Measurements from ENCODE around the gene ITPRID1. TPM values are rescaled to one million over a fixed set of nuclear protein-coding genes. Genes with fewer than 3 reads are reported as not detected.

ITPRID1 gene
- total and polyA plus RNA-seq, 4 experiments from 2014 or later: not detected

DNA sequence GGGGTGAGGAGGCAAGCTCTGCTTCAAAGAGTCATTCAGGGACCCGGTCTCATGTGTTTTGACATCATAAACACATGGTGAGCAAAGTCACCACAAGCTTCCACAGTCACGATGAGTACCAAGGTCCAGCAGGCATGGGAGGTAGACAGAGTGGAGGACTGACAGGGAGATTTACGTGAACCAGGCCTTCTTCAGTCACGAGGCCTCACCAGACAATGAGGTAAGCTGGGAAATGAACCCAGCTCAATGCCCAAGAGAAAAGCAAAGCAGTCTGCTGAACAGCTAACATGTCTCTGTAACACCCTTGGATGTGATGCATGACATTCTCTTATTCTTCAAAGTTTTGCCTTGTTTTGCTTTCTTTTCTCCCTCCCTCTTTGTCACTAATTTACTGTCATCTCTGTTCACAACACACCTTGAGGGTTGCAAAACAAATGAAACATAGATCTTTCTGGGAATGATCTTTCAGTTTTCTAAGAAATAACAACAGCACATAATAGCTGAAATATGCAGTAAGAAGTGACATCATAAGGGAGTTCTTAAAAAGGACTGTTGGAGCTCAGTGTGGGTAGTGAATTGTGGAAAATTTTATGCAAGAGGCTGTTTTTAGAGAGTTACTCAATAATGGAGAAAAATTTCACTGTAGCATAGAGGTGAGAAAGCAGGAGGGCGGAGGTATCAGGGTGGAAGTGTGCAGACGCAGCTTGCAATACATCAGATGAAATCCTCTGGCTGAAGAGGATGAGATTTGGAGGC is 182.1 kb downstream of the ITPRID1 start:
- no peaks in the 10 kb centered on the region for H3K4me1 Mint-ChIP-seq
- H3K36me3 ChIP-seq (ENCODE audit: insufficient read depth, low read length): no peaks in the 10 kb centered on the region
- H3K36me3 Mint-ChIP-seq: no peaks in the 10 kb centered on the region
- H3K4me3 Mint-ChIP-seq: no peak overlapping the region
- H3K4me1 ChIP-seq (ENCODE audit: insufficient read depth, low read length): no peaks in the 10 kb centered on the region
- H3K9me3 ChIP-seq (ENCODE audit: control insufficient read depth in 1 of 2, low read length in 2 of 2): no peaks in the 10 kb centered on the region
- no peaks in the 10 kb centered on the region for H3K27me3 ChIP-seq (ENCODE audit: insufficient read depth, low read length)
- POLR2A ChIA-PET (ENCODE audit: partially characterized antibody): no interaction called here
- no peak overlapping the region for H3K4me3 ChIP-seq (ENCODE audit: low read length in 2 of 2)
- CTCF ChIA-PET (ENCODE audit: partially characterized antibody): no interaction called here
- peaks cover 0 to 9% (median 0%) of the 10 kb centered on the region in 8 donors for H3K9me3 Mint-ChIP-seq
- intact Hi-C loops (cut with micrococcal nuclease): no loop called here
- no peak overlapping the region for H3K27ac ChIP-seq (ENCODE audit: low read depth, low read length)
- H3K27me3 Mint-ChIP-seq: no peaks in the 10 kb centered on the region
- no peak overlapping the region for H3K27ac Mint-ChIP-seq
- DNase-seq: no peak

DNA sequence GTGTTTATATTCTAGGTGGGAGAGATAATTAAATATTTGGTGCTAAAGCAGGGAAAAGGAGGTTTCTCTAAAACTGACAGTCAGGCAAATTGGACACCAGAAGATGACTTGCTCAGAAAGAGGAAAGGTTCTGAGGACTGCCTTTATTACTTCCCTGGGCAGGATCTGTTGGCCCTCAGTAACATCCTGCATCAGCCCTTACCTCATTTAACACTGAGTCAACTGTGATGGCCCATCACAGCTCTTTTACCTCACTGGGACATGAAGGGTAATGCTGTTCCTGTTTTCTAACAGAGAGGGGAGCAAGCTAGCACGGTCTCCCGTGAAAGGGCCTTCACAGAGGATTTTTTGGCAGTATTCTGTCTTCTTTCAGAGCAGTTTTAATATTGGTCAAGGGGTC is 185.2 kb downstream of the ITPRID1 start:
- no peak overlapping the region for H3K4me3 Mint-ChIP-seq
- peaks cover 0 to 9% (median 2%) of the 10 kb centered on the region in 8 donors for H3K9me3 Mint-ChIP-seq
- no peaks in the 10 kb centered on the region for H3K36me3 Mint-ChIP-seq
- CTCF ChIA-PET (ENCODE audit: partially characterized antibody): no interaction called here
- H3K27ac Mint-ChIP-seq: no peak overlapping the region
- no peaks in the 10 kb centered on the region for H3K27me3 ChIP-seq (ENCODE audit: insufficient read depth, low read length)
- no peak overlapping the region for H3K4me3 ChIP-seq (ENCODE audit: low read length in 2 of 2)
- H3K9me3 ChIP-seq (ENCODE audit: control insufficient read depth in 1 of 2, low read length in 2 of 2): no peaks in the 10 kb centered on the region
- H3K36me3 ChIP-seq (ENCODE audit: insufficient read depth, low read length): no peaks in the 10 kb centered on the region
- DNase-seq: no peak
- H3K4me1 ChIP-seq (ENCODE audit: insufficient read depth, low read length): no peaks in the 10 kb centered on the region
- POLR2A ChIA-PET (ENCODE audit: partially characterized antibody): no interaction called here
- intact Hi-C loops (cut with micrococcal nuclease): no loop called here
- H3K27me3 Mint-ChIP-seq: no peaks in the 10 kb centered on the region
- no peak overlapping the region for H3K27ac ChIP-seq (ENCODE audit: low read depth, low read length)
- H3K4me1 Mint-ChIP-seq: no peaks in the 10 kb centered on the region

DNA sequence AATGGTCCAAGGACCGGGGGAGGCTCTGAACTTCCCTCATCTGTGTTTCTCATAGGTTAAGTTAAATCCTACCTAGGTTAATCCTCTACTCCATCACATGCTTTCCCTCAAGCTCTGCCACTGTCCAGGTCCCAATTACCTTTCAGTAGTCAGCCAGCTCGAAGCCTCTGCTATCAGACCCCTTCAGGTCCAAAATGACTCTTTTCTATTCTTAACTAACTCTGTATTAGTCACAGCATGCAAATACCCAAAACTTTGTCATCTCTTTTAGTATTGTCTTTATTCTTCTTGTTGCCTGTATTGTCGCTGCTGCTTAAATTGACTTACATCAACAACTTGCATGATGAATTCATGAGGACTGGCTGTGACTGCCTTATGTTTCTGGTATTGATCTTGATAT is 188.5 kb downstream of the ITPRID1 start:
- Mint-ChIP-seq H3K9me3 (peaks cover 0 to 6% (median 3%) of the 10 kb centered on the region in 8 donors), H3K4me3 (no peak overlapping the region), H3K36me3 (no peaks in the 10 kb centered on the region), H3K27ac (no peak overlapping the region), H3K4me1 (no peaks in the 10 kb centered on the region), H3K27me3 (no peaks in the 10 kb centered on the region)
- H3K4me3 ChIP-seq (ENCODE audit: low read length in 2 of 2): no peak overlapping the region
- intact Hi-C loops (cut with micrococcal nuclease): no loop called here
- ChIA-PET CTCF (ENCODE audit: partially characterized antibody) (no interaction called here), POLR2A (ENCODE audit: partially characterized antibody) (no interaction called here)
- no peaks in the 10 kb centered on the region for H3K27me3 ChIP-seq (ENCODE audit: insufficient read depth, low read length)
- no peaks in the 10 kb centered on the region for H3K4me1 ChIP-seq (ENCODE audit: insufficient read depth, low read length)
- no peaks in the 10 kb centered on the region for H3K36me3 ChIP-seq (ENCODE audit: insufficient read depth, low read length)
- no peaks in the 10 kb centered on the region for H3K9me3 ChIP-seq (ENCODE audit: control insufficient read depth in 1 of 2, low read length in 2 of 2)
- no peak overlapping the region for H3K27ac ChIP-seq (ENCODE audit: low read depth, low read length)
- no peak for DNase-seq

DNA sequence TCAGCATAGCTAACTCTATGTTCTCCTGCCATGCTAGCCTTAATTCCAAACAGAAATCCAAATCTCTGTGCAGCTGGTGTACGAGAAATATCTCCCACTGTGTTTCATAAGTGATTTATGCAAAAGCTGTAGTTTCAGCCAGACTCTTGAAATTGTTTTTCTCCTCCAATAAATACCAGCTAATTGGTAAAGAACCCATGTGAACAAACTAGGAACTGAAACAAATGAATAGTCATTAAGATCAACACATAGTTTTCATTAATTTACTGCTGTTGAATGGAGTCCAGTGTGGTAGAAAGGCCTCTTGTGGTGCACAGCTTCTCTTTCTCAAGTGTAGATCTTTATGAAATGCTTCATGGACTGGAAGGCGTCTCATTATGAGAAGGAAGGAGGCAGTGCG is 191.5 kb downstream of the ITPRID1 start:
- POLR2A ChIA-PET (ENCODE audit: partially characterized antibody): no interaction called here
- CTCF ChIA-PET (ENCODE audit: partially characterized antibody): no interaction called here

DNA sequence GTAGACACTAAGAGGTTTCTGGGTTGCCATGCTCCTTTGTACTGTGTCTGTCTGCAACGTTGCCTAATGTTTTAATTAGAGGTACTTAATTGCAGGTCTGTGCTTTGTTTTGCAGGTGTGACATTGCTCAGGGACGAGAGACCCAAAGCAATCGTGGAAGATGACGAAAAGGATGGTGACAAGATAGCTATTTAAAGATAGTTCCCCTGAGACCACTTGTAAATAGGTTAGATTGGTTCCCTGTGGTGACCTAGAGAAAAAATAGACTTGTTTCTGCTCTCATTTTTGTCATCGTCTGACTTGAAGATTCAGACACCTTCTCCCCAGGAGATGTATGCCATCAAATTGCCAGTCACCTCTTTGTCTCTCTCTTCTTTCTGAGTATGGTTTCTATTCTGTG is 193.2 kb downstream of the ITPRID1 start:
- intact Hi-C loops (cut with micrococcal nuclease): no loop called here
- Histone ChIP-seq H3K4me1 (ENCODE audit: insufficient read depth, low read length) (no peaks in the 10 kb centered on the region), H3K27me3 (ENCODE audit: insufficient read depth, low read length) (no peaks in the 10 kb centered on the region), H3K36me3 (ENCODE audit: insufficient read depth, low read length) (no peaks in the 10 kb centered on the region), H3K27ac (ENCODE audit: low read depth, low read length) (no peak overlapping the region), H3K9me3 (ENCODE audit: control insufficient read depth in 1 of 2, low read length in 2 of 2) (no peaks in the 10 kb centered on the region), H3K4me3 (ENCODE audit: low read length in 2 of 2) (no peak overlapping the region)
- H3K4me3 Mint-ChIP-seq: no peak overlapping the region
- no peak for DNase-seq
- H3K36me3 Mint-ChIP-seq: no peaks in the 10 kb centered on the region
- ChIA-PET CTCF (ENCODE audit: partially characterized antibody) (no interaction called here), POLR2A (ENCODE audit: partially characterized antibody) (no interaction called here)
- no peaks in the 10 kb centered on the region for H3K4me1 Mint-ChIP-seq
- peaks cover 0 to 8% (median 1%) of the 10 kb centered on the region in 8 donors for H3K9me3 Mint-ChIP-seq
- H3K27ac Mint-ChIP-seq: no peak overlapping the region
- H3K27me3 Mint-ChIP-seq: no peaks in the 10 kb centered on the region

More for the DNA sequence above, 191.5 kb downstream of the ITPRID1 start:
- no peaks in the 10 kb centered on the region for H3K27me3 Mint-ChIP-seq
- H3K9me3 ChIP-seq (ENCODE audit: control insufficient read depth in 1 of 2, low read length in 2 of 2): no peaks in the 10 kb centered on the region
- no peak for DNase-seq
- no peak overlapping the region for H3K4me3 Mint-ChIP-seq
- no peak overlapping the region for H3K4me3 ChIP-seq (ENCODE audit: low read length in 2 of 2)
- intact Hi-C loops (cut with micrococcal nuclease): no loop called here
- no peak overlapping the region for H3K27ac Mint-ChIP-seq
- no peaks in the 10 kb centered on the region for H3K4me1 Mint-ChIP-seq
- H3K36me3 ChIP-seq (ENCODE audit: insufficient read depth, low read length): no peaks in the 10 kb centered on the region
- H3K27ac ChIP-seq (ENCODE audit: low read depth, low read length): no peak overlapping the region
- H3K9me3 Mint-ChIP-seq: peaks cover 0 to 4% (median 2%) of the 10 kb centered on the region in 8 donors
- no peaks in the 10 kb centered on the region for H3K4me1 ChIP-seq (ENCODE audit: insufficient read depth, low read length)
- H3K36me3 Mint-ChIP-seq: no peaks in the 10 kb centered on the region
- H3K27me3 ChIP-seq (ENCODE audit: insufficient read depth, low read length): no peaks in the 10 kb centered on the region

Other genes starting within 250 kb of the ITPRID1 start
- gene NEUROD6, start 173.4 kb upstream of the ITPRID1 start, total RNA-seq: not detected
- gene NEUROD6, start 173.4 kb upstream of the ITPRID1 start, polyA plus RNA-seq: not detected
- gene PPP1R17, start 173.1 kb downstream of the ITPRID1 start, total RNA-seq: not detected
- not detected for gene PPP1R17, start 173.1 kb downstream of the ITPRID1 start, polyA plus RNA-seq